Mesangial cell (primary cell): ENCODE data around the gene TDRD7. TPM values are rescaled to one million over a fixed set of nuclear protein-coding genes. Genes with fewer than 3 reads are reported as not detected.

Experiments
- total RNA-seq: library from RNA; depleted of rRNA; stranded (reverse); fragments of >200 nt; gene quantifications from 2 replicates; pipeline ENCODE4 v1.2.3, GENCODE V29; 2015

The TDRD7 gene, protein sequence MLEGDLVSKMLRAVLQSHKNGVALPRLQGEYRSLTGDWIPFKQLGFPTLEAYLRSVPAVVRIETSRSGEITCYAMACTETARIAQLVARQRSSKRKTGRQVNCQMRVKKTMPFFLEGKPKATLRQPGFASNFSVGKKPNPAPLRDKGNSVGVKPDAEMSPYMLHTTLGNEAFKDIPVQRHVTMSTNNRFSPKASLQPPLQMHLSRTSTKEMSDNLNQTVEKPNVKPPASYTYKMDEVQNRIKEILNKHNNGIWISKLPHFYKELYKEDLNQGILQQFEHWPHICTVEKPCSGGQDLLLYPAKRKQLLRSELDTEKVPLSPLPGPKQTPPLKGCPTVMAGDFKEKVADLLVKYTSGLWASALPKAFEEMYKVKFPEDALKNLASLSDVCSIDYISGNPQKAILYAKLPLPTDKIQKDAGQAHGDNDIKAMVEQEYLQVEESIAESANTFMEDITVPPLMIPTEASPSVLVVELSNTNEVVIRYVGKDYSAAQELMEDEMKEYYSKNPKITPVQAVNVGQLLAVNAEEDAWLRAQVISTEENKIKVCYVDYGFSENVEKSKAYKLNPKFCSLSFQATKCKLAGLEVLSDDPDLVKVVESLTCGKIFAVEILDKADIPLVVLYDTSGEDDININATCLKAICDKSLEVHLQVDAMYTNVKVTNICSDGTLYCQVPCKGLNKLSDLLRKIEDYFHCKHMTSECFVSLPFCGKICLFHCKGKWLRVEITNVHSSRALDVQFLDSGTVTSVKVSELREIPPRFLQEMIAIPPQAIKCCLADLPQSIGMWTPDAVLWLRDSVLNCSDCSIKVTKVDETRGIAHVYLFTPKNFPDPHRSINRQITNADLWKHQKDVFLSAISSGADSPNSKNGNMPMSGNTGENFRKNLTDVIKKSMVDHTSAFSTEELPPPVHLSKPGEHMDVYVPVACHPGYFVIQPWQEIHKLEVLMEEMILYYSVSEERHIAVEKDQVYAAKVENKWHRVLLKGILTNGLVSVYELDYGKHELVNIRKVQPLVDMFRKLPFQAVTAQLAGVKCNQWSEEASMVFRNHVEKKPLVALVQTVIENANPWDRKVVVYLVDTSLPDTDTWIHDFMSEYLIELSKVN
- total RNA-seq, result 5.9 and 6.5 TPM in 2 replicates

DNA sequence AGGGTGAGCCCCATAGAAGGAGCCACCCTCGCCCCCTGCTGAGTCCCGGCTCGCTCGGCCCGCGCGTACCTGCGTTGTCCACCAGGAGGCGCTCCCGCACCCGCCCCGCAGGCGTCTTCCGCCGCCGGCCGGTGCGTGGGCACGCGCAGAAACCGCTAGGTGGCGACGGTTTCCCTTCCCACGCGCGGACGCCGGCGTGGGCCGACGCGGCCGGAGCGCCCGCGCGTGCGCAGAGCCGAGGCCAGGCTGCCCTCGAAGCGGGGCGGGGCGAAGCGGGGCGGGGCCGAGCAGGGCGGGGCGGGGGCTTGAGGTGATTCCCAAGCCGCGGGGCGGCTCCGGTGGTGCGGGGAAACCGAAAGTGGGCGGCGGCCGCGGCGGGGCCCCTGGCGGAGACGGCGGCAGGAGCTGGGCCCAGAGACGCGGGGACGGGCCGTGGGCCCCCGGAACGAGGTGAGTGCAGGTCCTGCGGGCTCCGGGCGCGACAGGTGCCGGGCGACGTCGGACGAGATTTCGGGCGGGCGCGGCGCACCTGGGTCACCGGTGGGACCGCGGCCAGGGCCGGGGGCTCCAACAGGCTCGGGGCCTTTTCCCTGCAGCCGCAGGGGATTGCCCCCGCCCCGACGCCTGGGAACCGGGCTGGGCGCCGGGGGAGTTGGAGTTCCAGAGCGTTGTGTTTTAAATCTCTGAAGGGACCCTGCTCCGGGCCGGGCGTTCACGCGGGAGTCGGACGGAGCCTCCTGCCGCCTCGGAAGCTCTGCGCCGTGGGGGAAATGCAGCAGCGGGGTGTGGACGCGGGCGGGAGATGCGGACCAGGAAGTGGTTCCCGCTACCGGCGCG is at the start of gene TDRD7:
TSS of gene TDRD7 (plus strand) at position 308 of the 837 bp plus-strand sequence. CDS start 16,370 bp downstream, outside the sequence.

DNA sequence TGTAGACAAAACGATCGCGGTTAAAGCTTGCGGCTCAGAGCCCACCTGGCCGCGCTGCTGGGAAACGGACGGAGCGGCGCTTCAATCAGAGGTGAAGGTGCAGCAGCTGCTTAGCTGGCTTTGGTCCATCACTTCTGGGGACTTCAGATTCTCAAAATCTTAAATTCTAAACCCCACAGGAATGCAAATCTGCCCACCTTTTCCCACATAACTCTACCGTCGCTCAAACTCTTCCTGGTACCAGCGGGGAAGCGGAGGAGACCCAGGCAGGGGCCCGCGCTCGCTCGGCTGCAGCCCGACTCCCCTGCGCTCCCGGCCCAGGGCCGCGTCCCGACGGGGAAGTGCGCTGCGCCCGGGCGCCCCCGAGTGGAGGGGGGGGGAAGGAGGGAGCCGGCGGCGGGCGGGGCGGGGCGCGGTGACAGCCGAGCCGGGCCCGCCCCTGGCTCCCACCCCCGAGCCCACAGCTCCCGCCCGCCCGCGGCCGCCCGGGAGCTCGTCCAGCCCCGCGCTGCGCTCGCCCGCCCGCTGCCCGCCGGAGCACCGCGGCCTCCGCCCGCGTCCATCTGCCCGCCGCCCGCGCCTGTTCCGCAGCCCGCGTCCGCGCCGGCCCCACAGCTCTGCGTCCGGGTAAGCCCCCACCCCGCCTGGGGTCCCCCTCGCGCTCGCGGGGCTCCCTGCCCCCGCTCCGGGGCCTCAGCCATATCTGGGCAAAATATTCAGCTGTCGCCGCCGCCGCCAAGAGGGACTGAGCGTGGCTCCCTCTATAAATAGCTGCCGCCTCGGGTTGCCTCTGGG is 89.5 kb downstream of the TDRD7 start, which contains the start of gene TMOD1:
TSS of gene TMOD1 (plus strand) at position 490 of the 795 bp plus-strand sequence. CDS start 22,523 bp downstream, outside the sequence.

Other genes with a start within 250 kb of the TDRD7 start
- 1.5 TPM in 2 replicates for gene CCDC180, start 104.4 kb upstream of the TDRD7 start, total RNA-seq
- 0.13 and 0.16 TPM in 2 replicates for gene TMOD1, start 89.6 kb downstream of the TDRD7 start, total RNA-seq
- 9.8 and 10.8 TPM in 2 replicates for gene TSTD2, start 221.3 kb downstream of the TDRD7 start, total RNA-seq
- gene NCBP1, start 221.7 kb downstream of the TDRD7 start, total RNA-seq, result 13.7 and 26.4 TPM in 2 replicates